ENCODE results near the gene TUT1.
"Not testable (repeated sequence)": the region's sequence is repeated elsewhere in the genome, so short reads cannot be mapped to it uniquely, and the experiment has no call there.

DNA sequence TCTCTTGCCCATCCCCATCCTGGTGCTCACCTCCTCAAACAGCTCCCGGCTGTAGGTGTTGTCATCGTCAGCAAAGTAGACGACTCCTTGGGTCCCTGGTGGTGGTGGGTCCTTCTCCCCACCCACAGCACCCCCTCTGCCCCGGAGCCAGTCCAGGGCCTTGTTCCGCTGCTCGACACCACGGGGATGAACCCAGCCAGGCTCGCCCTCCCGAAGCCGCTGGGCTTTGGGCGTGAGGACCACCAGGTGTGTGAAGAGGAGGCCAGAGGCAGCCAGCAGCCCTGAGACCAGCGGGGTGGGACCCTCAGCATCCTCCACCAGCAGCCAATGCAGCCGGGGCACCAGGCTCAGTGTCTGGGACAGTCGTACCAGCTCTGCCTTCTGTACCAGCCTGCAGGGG is 25.6 kb upstream of the TUT1 start:
- TF ChIP-seq, protein P1, sequence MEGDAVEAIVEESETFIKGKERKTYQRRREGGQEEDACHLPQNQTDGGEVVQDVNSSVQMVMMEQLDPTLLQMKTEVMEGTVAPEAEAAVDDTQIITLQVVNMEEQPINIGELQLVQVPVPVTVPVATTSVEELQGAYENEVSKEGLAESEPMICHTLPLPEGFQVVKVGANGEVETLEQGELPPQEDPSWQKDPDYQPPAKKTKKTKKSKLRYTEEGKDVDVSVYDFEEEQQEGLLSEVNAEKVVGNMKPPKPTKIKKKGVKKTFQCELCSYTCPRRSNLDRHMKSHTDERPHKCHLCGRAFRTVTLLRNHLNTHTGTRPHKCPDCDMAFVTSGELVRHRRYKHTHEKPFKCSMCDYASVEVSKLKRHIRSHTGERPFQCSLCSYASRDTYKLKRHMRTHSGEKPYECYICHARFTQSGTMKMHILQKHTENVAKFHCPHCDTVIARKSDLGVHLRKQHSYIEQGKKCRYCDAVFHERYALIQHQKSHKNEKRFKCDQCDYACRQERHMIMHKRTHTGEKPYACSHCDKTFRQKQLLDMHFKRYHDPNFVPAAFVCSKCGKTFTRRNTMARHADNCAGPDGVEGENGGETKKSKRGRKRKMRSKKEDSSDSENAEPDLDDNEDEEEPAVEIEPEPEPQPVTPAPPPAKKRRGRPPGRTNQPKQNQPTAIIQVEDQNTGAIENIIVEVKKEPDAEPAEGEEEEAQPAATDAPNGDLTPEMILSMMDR (conservative IDR thresholded peaks at IDR 0.05 in 1 of 2, IDR thresholded peaks at IDR 0.05 in 1 of 2; ENCODE audit: extremely low read depth in 1 of 2, insufficient read depth in 1 of 2, low read depth in 1 of 2, low read length in 2 of 2), result not testable (repeated sequence)
- TF ChIP-seq EZH2 (IDR thresholded peaks at IDR 0.05; ENCODE audit: borderline replicate concordance, low read length), result not testable (repeated sequence)

All from mammary epithelial cell (primary cell).